ENCODE data around the gene ELK3.

Gene ELK3

DNA sequence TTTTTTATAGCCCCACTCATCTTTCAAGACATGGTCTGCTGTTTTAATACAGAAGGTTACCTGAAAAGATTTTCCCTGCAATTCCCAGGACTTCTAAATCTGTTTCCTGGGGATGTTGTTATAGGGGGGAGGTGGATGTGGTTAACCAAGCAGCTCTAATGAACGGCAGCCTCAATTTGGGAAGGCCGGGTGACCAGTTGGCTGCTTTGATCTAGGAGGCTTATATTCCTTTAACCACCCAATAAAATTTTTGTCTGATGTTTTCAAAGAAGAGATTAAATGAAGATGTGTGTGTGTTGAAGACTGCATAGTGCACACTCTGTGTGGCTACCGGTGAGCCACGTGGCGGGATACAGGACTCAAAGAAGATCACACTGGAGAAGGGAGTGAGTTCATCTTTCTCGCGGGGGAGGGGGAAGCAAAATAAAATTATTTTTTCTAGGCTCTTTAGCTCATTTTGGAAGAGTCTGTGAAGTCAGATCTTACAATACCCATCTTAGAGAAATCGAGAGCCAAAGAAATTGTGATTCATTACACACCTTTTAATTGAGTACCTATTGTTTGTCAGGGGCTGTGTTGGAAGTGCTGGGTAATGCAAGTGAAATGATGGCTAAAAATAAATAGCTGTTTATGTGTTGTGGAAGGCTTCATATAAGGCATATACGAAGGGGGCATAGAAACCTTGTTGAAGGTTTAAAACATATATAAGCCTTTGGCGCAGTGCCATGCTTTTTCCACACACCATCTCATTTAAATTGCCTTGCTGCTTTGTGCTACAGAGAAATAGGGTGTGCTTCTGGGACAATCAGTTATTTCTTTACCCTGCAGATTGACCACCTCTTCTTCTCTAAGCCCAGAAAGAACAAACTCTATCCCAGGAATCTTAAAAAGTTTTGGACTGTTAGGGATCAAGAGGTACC, 18.5 kb downstream of the ELK3 start:
- peaks cover 27% of the 10 kb centered on the region; the same call in 1 of the 2 replicates for H3K4me1 ChIP-seq (ENCODE audit: insufficient read depth, low read length)
- no peak overlapping the region for H3K9ac ChIP-seq (ENCODE audit: low read depth, low read length)
- H3K9me3 ChIP-seq (ENCODE audit: control insufficient read depth, insufficient read depth, low read length), result no peaks in the 10 kb centered on the region
- H3K36me3 ChIP-seq (ENCODE audit: insufficient read depth, low read length), result no peaks in the 10 kb centered on the region

DNA sequence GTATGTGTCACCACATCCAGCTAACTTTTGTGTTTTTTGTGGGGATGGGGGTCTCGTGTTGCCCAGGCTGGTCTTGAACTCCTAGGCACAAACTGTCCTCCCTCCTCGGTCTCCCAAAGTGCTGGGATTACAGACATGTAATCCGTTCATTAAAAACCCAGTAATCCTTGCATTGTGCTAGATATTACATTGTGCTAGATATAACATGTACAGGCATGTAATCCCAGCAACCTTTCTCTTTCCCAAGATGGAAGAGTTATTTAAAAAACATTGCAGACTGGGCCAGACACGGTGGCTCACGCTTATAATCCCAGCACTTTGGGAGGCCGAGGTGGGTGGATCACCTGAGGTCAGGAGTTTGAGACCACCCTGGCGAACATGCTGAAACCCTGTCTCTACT, 19.7 kb downstream of the ELK3 start:
- Histone ChIP-seq H3K36me3 (ENCODE audit: insufficient read depth, low read length) (no peaks in the 10 kb centered on the region), H3K9me3 (ENCODE audit: control insufficient read depth, insufficient read depth, low read length) (no peaks in the 10 kb centered on the region), H3K4me1 (ENCODE audit: insufficient read depth, low read length) (peaks cover 27% of the 10 kb centered on the region; the same call in 1 of the 2 replicates), H3K9ac (ENCODE audit: low read depth, low read length) (no peak overlapping the region)

- Histone ChIP-seq H3K9me3 (ENCODE audit: control insufficient read depth, insufficient read depth, low read length) (no peaks in the 10 kb centered on the region), H3K36me3 (ENCODE audit: insufficient read depth, low read length) (no peaks in the 10 kb centered on the region), H3K4me1 (ENCODE audit: insufficient read depth, low read length) (peaks cover 23% of the 10 kb centered on the region), H3K9ac (ENCODE audit: low read depth, low read length) (no peak overlapping the region)
Measured at GRCh38 chr12:96215919-96216273, 21.7 kb downstream of the ELK3 start.

- no peak overlapping the region for H3K9ac ChIP-seq (ENCODE audit: low read depth, low read length)
- H3K4me1 ChIP-seq (ENCODE audit: insufficient read depth, low read length), result peaks cover 27% of the 10 kb centered on the region
- no peaks in the 10 kb centered on the region for H3K9me3 ChIP-seq (ENCODE audit: control insufficient read depth, insufficient read depth, low read length)
- H3K36me3 ChIP-seq (ENCODE audit: insufficient read depth, low read length), result no peaks in the 10 kb centered on the region
Measured at GRCh38 chr12:96218989-96219678, 25.0 kb downstream of the ELK3 start.

GRCh38 chr12:96219700-96220206, 25.6 kb downstream of the ELK3 start:
- no peak overlapping the region for H3K9ac ChIP-seq (ENCODE audit: low read depth, low read length)
- H3K4me1 ChIP-seq (ENCODE audit: insufficient read depth, low read length), result peaks cover 26% of the 10 kb centered on the region
- H3K36me3 ChIP-seq (ENCODE audit: insufficient read depth, low read length), result no peaks in the 10 kb centered on the region
- no peaks in the 10 kb centered on the region for H3K9me3 ChIP-seq (ENCODE audit: control insufficient read depth, insufficient read depth, low read length)

DNA sequence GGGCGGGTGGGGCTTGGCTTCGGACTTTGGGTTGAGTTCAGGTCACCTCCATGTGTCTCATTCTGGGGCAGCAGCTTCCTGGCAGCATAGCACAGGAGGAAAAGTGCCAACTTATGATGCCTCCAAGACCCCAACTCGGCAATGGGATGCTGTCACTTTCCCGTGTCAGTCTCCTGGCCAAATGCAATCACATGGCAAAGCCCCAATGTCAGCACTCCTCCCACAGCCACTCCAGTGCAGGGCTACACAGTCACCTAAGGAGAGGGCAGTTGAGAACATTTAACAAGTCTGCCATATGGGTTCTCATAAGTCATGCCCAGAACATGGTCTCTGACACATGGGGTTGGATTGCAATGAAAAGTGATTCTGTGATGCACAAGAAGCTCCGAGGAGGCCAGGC, 26.7 kb downstream of the ELK3 start:
- H3K4me1 ChIP-seq (ENCODE audit: insufficient read depth, low read length), result peaks cover 23% of the 10 kb centered on the region
- no peak overlapping the region for H3K9ac ChIP-seq (ENCODE audit: low read depth, low read length)
- no peaks in the 10 kb centered on the region for H3K9me3 ChIP-seq (ENCODE audit: control insufficient read depth, insufficient read depth, low read length)
- H3K36me3 ChIP-seq (ENCODE audit: insufficient read depth, low read length), result no peaks in the 10 kb centered on the region

DNA sequence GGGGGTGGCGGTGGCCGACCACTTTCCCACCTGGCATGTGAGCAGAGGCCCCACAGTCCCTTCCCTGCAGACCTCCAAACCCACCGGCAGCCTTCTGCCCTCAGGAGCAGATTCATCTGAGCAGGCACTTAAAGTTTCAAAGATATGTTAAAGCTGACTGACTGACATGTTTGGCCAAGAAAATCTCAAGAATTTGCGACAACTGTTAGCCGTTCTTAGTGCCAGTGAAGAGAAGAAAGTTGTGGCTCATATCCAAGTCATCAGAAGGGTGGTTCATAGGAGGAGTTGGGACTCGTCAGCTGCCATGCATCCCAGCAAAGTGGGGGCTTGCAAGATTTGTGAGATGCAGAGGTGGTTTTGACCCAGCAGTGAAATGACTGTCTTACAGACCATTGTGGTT, 27.2 kb downstream of the ELK3 start:
- Histone ChIP-seq H3K4me1 (ENCODE audit: insufficient read depth, low read length) (peaks cover 18% of the 10 kb centered on the region), H3K9me3 (ENCODE audit: control insufficient read depth, insufficient read depth, low read length) (no peaks in the 10 kb centered on the region), H3K36me3 (ENCODE audit: insufficient read depth, low read length) (no peaks in the 10 kb centered on the region), H3K9ac (ENCODE audit: low read depth, low read length) (no peak overlapping the region)

DNA sequence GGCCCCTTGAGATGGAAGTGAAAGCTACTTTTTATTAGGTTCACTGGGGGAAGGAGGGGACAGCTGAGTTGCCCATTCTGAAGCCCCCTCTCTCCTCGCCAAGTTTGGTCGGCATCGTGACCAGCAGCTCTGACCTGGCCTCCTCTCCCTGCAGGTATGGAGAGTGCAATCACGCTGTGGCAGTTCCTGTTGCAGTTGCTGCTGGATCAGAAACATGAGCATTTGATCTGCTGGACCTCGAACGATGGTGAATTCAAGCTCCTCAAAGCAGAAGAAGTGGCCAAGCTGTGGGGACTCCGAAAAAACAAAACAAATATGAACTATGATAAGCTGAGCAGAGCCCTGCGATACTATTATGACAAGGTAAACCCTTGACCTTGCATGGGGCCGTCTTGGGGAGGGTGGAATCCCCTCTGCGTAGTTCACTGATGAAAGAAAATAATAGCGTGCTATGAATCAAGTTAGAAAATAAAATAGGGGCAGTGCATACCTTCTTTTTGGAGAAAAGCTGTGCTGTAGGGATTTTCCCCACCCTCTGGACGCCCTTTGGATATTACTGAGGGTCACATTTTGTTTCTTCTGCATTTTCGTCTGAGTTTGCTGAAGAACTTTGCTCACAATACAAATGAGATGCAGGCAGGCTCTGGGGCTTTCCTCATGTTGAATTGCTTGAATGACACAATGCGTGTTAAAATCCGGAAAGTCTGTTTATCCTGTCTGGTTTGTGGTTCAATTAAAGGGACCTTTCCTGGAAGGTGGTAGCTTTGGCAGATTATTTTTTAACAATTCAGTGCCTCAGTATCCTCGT, 29.4 kb downstream of the ELK3 start:
- peaks cover 17% of the 10 kb centered on the region; the same call in 1 of the 2 replicates for H3K4me1 ChIP-seq (ENCODE audit: insufficient read depth, low read length)
- no peaks in the 10 kb centered on the region for H3K9me3 ChIP-seq (ENCODE audit: control insufficient read depth, insufficient read depth, low read length)
- no peak overlapping the region for H3K9ac ChIP-seq (ENCODE audit: low read depth, low read length)
- H3K36me3 ChIP-seq (ENCODE audit: insufficient read depth, low read length), result no peaks in the 10 kb centered on the region

- H3K9me3 ChIP-seq (ENCODE audit: control insufficient read depth, insufficient read depth, low read length), result no peaks in the 10 kb centered on the region
- peaks cover 16% of the 10 kb centered on the region; the same call in 1 of the 2 replicates for H3K4me1 ChIP-seq (ENCODE audit: insufficient read depth, low read length)
- H3K36me3 ChIP-seq (ENCODE audit: insufficient read depth, low read length), result no peaks in the 10 kb centered on the region
- no peak overlapping the region for H3K9ac ChIP-seq (ENCODE audit: low read depth, low read length)
Measured at GRCh38 chr12:96224219-96224615, 30.0 kb downstream of the ELK3 start.

- Histone ChIP-seq H3K4me1 (ENCODE audit: insufficient read depth, low read length) (peaks cover 7% of the 10 kb centered on the region; the same call in 1 of the 2 replicates), H3K9ac (ENCODE audit: low read depth, low read length) (no peak overlapping the region), H3K36me3 (ENCODE audit: insufficient read depth, low read length) (no peaks in the 10 kb centered on the region), H3K9me3 (ENCODE audit: control insufficient read depth, insufficient read depth, low read length) (no peaks in the 10 kb centered on the region)
Measured at GRCh38 chr12:96225044-96225855, 31.1 kb downstream of the ELK3 start.

DNA sequence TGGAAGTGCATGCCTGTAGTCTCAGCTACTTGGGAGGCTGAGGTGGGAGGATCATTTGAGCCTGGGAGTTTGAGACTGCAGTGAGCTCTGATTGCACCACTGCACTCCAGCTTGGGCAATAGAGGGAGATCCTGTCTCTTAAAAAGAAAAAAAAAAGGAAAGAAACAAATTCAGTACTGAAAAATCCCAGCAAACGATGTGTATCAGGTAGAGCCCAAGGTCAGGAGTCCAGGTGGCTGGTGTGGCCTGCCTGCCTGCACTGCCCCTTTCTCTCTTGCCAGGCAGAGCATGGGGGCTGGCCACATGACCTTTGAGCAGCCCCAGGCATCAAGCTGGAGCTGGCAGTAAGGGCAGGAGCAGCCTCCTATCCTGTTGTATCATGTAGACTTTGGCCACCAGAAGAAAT, 31.8 kb downstream of the ELK3 start:
- peaks cover 5% of the 10 kb centered on the region; the same call in 1 of the 2 replicates for H3K4me1 ChIP-seq (ENCODE audit: insufficient read depth, low read length)
- no peaks in the 10 kb centered on the region for H3K9me3 ChIP-seq (ENCODE audit: control insufficient read depth, insufficient read depth, low read length)
- H3K9ac ChIP-seq (ENCODE audit: low read depth, low read length), result no peak overlapping the region
- H3K36me3 ChIP-seq (ENCODE audit: insufficient read depth, low read length), result no peaks in the 10 kb centered on the region

DNA sequence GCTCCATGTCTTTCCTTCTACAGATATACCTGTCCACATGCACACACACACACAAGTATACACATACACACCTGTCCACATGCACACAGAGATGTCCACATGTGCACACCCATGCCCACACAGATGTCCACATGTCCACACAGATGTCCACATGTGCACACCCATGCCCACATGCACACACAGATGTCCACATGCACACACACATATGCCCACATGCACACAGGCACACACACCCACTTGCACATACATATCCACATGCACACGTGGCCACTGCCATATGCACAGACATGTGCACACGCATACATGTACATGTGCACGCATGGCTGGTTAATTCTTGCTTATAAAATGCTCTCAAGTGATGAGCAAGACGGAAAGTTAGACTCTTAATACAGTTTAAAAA, 32.2 kb downstream of the ELK3 start:
- Histone ChIP-seq H3K4me1 (ENCODE audit: insufficient read depth, low read length) (peaks cover under 1% of the 10 kb centered on the region; the same call in 1 of the 2 replicates), H3K36me3 (ENCODE audit: insufficient read depth, low read length) (no peaks in the 10 kb centered on the region), H3K9ac (ENCODE audit: low read depth, low read length) (no peak overlapping the region), H3K9me3 (ENCODE audit: control insufficient read depth, insufficient read depth, low read length) (no peaks in the 10 kb centered on the region)

DNA sequence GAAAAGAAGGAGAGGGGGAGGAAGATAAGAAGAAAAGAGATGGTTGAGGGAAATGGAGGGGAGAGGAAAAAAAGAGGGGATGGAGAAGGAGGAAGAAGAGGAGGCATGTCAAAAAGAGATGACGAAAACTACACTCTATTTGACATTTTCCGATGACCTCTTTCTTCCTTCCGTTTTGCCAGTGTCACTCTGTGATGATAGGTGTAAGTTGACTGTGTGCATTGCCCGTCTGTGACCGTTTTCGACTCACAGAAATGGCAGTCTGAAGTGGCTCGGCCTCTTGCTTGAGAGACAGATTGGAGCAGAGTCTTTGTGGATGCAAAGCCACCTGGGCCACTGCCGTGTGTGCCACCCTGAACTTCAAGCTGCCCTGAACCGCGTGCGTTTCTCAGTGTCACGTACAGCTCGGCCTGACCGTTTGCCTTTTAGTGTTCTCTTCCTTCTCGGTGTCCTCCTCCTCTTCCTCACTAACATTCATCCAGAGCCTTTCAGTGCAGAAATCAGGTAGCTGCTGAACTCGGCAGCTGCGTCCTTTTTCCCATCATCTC, 32.7 kb downstream of the ELK3 start:
- Histone ChIP-seq H3K36me3 (ENCODE audit: insufficient read depth, low read length) (no peaks in the 10 kb centered on the region), H3K9me3 (ENCODE audit: control insufficient read depth, insufficient read depth, low read length) (no peaks in the 10 kb centered on the region), H3K9ac (ENCODE audit: low read depth, low read length) (no peak overlapping the region), H3K4me1 (ENCODE audit: insufficient read depth, low read length) (no peaks in the 10 kb centered on the region)

Measured in ES-I3 (cell line).